VCaP (cell line): ENCODE results near the gene PCDH12.

Experiments used
- H3K27ac ChIP-seq: fragments of 450-650 bp; 2 replicates; pipeline ENCODE4 v1.5.1; 2017
- CTCF ChIP-seq: fragments of 450-650 bp; conservative IDR thresholded peaks from 2 replicates; pipeline ENCODE4 v1.5.1; 2017; ENCODE audit warnings: mild to moderate bottlenecking, moderate library complexity

The PCDH12 gene

GRCh38 chr5:141934099-141934844, 23.7 kb downstream of the PCDH12 start:
- TF ChIP-seq CTCF, result peak; percentile 61
- H3K27ac ChIP-seq, result peak overlapping the region; percentile 38

GRCh38 chr5:141933151-141933550, 24.9 kb downstream of the PCDH12 start:
- H3K27ac ChIP-seq, result no peak overlapping the region
- TF ChIP-seq CTCF, result no peak

GRCh38 chr5:141931694-141932093, 26.3 kb downstream of the PCDH12 start:
- TF ChIP-seq CTCF, result no peak
- no peak overlapping the region for H3K27ac ChIP-seq

DNA sequence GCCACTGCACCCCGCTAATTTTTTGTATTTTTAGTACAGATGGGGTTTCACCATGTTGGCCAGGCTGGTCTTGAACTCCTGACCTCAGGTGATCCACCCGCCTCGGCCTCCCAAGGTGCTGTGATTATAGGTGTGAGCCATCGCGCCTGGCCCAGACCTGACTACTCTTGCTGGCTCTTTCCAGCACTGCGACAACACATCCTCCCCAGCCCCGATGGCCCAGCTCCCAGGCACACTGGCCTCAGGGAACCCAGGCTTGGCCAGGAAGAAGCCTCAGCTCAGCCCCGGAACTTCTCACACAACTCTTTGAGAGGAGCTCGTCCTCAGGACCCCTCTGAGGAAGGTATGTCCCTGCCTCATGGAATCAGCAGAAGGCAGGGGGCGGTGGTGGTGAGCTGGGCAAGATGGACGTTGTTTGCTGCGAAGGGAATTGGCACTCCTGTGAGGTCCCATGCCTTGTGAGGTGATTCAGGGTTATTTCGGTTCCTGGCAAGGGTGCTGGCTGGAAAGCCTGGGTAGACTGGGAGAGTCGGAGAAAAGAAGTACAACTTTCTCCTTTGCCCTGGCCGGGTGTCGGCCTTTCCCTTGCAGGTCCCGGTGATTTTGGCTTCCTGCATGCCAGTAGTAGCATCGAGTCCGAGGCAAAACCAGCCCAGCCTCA, 28.5 kb downstream of the PCDH12 start:
- no peak overlapping the region for H3K27ac ChIP-seq
- no peak for TF ChIP-seq CTCF

- TF ChIP-seq CTCF, result no peak
- H3K27ac ChIP-seq, result no peak overlapping the region
These were observed 30.0 kb downstream of the PCDH12 start for GRCh38 chr5:141928051-141928450.

DNA sequence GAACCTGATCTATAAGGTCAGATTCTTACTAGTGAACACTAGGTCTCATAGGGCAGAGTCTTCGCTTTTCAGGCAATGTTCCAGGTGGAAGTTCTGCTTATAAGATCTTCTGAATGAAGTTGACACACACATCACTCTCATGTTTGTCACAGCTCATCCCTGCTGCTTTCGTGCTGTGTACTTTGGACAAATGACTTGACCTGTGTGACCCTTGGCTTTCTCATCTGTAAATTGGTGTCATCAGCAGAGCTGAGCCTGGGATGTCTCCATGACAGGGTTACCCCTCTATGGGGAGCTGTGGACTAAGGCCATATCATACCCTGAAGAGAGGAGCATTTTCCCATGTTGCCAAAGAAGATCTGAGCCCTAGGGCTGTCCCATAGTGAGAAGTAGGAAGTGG, 31.6 kb downstream of the PCDH12 start:
- no peak overlapping the region for H3K27ac ChIP-seq
- TF ChIP-seq CTCF, result no peak

DNA sequence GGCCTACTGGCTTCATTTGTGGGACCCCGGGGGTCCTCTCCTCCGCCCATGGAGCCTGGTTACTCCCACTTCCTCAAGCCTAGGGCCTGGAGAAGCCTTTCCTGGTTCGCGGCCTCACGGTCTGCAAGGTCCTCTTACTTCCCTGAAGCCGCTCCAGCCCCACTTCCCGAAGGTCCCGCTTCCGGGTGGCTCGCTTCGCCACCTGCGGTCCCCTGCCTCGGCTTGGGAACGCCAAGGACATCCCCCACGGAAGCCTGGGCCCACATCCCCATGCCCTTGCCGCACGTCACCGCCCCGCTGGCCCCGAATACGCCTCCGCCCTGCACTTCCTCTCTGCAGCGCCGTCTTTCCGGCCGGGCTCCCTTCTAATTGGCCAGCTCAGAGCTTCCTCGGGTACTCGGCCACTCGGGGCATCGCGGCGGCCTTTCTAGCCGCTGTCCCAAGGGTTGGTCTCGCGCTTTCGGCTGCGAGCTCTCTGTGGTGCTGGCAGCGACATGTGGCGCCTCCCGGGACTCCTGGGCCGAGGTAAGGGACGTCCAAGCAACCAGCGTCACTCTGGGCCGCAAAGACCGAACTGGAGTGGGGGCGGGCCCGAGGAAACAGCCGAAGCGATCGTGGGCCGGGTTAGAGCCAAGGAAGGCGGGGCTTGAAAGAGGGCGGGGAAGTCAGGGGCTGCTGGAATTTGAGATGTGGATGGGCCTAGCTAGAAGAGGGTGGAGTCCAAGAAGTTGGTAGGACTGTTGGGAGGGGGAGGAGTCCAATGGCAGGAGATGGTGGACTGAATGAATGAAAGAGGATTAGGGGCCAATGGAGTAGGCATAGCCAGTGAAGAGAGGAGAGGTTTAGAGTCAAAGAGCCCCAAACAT, 34.3 kb downstream of the PCDH12 start, which contains the start of gene DELE1:
Gene DELE1, plus strand, starts transcription at position 424 of the 866 bp plus-strand sequence. Its CDS starts 71 bp downstream, at position 495.
- no peak for TF ChIP-seq CTCF
- H3K27ac ChIP-seq, result peak within 1 kb of the TSS; percentile 91

- H3K27ac ChIP-seq, result peak overlapping the region; percentile 91
These were observed 35.1 kb downstream of the PCDH12 start for GRCh38 chr5:141922827-141923447.
